ENCODE results near the gene MED15. TPM values are rescaled to one million over a fixed set of nuclear protein-coding genes. Genes with fewer than 3 reads are reported as not detected.
"Not testable (repeated sequence)": the region's sequence is repeated elsewhere in the genome, so short reads cannot be mapped to it uniquely, and the experiment has no call there.

The MED15 gene
- total RNA-seq, 2 experiments from 2014 or later: 227 to 233 TPM

DNA sequence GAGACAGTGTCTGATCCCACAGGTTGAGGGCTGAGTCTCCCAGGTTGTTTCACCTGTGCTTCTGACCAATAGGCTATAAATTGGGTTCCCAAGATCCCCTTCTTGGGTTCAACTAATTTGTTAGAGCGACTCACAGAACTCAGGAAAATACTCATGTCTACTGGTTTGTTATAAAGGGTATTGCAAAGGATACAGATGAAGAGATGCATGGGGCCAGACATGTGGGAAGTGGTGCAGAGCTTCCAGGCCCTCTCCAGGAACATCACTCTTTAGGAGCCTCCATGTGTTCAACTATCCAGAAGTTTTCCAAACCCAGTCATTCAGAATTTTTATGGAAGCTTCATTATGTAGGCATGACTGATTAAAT is 16.5 kb upstream of the MED15 start:
- no peak for ATAC-seq (ENCODE audit: low read depth)
- Mint-ChIP-seq H3K27me3 (no peaks in the 10 kb centered on the region), H3K27ac (no peak overlapping the region), H3K4me1 (peaks cover 22% of the 10 kb centered on the region), H3K36me3 (peaks cover 9% of the 10 kb centered on the region), H3K9me3 (no peaks in the 10 kb centered on the region), H3K4me3 (no peak overlapping the region)
- POLR2A ChIA-PET: no interaction called here
- no peak for DNase-seq

DNA sequence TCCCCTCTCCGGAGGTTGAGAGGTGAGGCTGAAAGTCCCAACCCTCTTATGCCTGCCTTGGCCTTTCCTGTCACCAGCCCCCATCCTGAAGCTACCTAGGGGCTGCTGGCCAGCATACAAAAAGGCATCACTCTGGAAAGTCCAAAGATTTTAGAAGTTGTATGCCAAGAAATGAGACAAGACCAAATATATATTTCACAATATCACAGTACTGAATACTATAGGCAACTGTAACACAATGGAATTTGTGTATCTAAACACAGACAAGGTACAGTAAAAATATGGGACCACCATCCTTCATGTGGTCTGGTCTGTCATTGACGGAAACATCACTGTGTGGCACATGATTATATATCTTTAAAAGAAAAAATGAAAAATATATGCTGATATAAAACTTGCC is 16.1 kb upstream of the MED15 start:
- peaks cover 6% of the 10 kb centered on the region for H3K36me3 Mint-ChIP-seq
- POLR2A ChIA-PET: no interaction called here
- H3K4me1 Mint-ChIP-seq: peaks cover 26% of the 10 kb centered on the region
- no peak overlapping the region for H3K4me3 Mint-ChIP-seq
- ATAC-seq (ENCODE audit: low read depth) (no peak), DNase-seq (no peak)
- no peak overlapping the region for H3K27ac Mint-ChIP-seq
- no peaks in the 10 kb centered on the region for H3K27me3 Mint-ChIP-seq
- no peaks in the 10 kb centered on the region for H3K9me3 Mint-ChIP-seq

DNA sequence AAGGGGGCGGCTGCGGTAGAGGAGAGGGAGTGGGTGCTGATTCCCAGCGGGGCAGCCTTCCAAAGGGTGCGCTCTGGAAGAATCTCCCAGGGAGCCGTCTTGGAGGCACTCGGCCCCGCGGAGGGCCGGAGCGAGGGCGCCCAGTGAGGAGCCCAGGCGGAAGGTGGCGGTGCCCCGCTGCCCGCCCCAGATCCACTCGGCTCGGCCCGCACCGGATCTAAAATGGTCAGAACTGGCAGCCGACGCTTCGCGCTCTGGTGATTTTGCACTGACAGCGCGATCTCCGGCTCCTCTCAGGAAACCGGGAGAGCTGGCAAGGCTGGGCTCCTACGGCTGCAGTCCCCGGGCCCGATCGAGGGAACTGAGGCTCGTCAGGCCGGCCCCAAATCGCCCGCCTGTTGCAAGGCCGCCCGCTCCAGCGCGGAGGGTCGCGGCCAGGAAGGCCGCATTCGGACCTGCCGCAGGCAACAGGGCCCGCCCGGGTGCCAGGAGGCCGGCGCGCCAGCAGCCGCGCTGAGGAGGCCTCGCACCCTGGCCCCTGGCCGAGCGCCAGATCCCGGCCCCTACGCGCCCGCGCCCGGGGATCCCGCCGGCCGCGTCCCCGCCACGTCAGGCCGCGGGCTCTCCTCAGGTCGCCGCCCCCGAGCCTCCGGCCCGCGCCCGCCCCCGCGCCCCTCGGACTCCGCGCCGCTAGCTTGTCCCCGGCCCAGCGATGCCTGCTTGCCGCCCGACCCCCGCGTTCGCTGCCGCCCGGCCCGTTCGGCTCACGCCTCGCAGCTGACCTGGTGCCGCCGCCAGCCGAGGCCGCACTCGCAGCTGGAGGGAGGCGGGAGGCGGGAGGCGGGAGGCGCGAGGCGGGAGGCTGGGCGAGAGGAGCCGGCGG is 12.2 kb upstream of the MED15 start, which contains the start of gene KLHL22:
TSS of gene KLHL22 (minus strand) at position 818 of the 883 bp plus-strand sequence. CDS start 6,584 bp downstream, outside the sequence.
- no peak for ATAC-seq (ENCODE audit: low read depth)
- peaks cover 5% of the 10 kb centered on the region for H3K36me3 Mint-ChIP-seq

GRCh38 chr22:20495861-20496681 is 11.3 kb upstream of the MED15 start:
- Mint-ChIP-seq H3K4me3 (peak overlapping the region; percentile 98), H3K27me3 (no peaks in the 10 kb centered on the region), H3K9me3 (no peaks in the 10 kb centered on the region), H3K4me1 (peaks cover 19% of the 10 kb centered on the region), H3K27ac (peak overlapping the region; percentile 90), H3K36me3 (peaks cover 7% of the 10 kb centered on the region)
- POLR2A ChIA-PET: interaction anchor here (0.5 to 2.2 kb wide), 6 partner anchors 11 to 94 kb away, joined by 3 to 11 read pairs (median 5); partner anchors contain the start of gene MED15
- DNase-seq: peak; percentile 95
- peak; percentile 99 for ATAC-seq (ENCODE audit: low read depth)

More for the DNA sequence above, 12.2 kb upstream of the MED15 start, which contains the start of gene KLHL22:
- peaks cover 21% of the 10 kb centered on the region for H3K4me1 Mint-ChIP-seq
- H3K27ac Mint-ChIP-seq: peak within 1 kb of the TSS; percentile 90
- DNase-seq: no peak
- no peaks in the 10 kb centered on the region for H3K9me3 Mint-ChIP-seq
- POLR2A ChIA-PET: interaction anchor here (0.5 to 2.2 kb wide), 8 partner anchors 12 to 233 kb away, joined by 3 to 11 read pairs (median 4); partner anchors contain the start of gene MED15
- no peaks in the 10 kb centered on the region for H3K27me3 Mint-ChIP-seq
- H3K4me3 Mint-ChIP-seq: peak within 1 kb of the TSS; percentile 98

- no peak overlapping the region for H3K4me3 Mint-ChIP-seq
- no peak overlapping the region for H3K27ac Mint-ChIP-seq
- POLR2A ChIA-PET: no interaction called here
- peaks cover 5% of the 10 kb centered on the region for H3K36me3 Mint-ChIP-seq
- ATAC-seq (ENCODE audit: low read depth): no peak
- peaks cover 15% of the 10 kb centered on the region for H3K4me1 Mint-ChIP-seq
- DNase-seq: no peak
- no peaks in the 10 kb centered on the region for H3K9me3 Mint-ChIP-seq
- no peaks in the 10 kb centered on the region for H3K27me3 Mint-ChIP-seq
Measured at GRCh38 chr22:20497426-20497825, 10.0 kb upstream of the MED15 start.

DNA sequence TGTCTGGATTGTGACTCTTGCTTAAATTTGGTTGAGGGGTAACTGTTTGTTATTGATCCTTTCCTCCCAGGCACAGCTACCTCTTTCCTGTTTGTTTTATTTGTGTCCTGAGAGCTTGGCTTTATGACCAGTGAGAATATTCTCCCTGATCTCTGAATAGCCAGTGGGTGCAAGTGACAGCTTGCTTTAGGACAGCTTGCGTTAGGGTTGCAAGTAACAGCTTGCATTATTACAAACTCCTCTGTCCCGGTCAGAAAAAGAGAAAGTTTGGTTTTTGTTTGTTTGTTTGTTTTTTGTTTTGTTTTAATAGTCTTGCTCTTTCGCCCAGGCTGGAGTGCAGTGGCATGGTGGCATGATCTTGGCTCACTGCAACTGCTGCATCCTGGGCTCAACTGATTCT is 8.5 kb upstream of the MED15 start:
- Mint-ChIP-seq H3K4me1 (peaks cover 11% of the 10 kb centered on the region), H3K27me3 (no peaks in the 10 kb centered on the region), H3K4me3 (no peak overlapping the region), H3K27ac (no peak overlapping the region), H3K36me3 (peaks cover 2% of the 10 kb centered on the region), H3K9me3 (no peaks in the 10 kb centered on the region)
- ATAC-seq (ENCODE audit: low read depth): no peak
- POLR2A ChIA-PET: interaction anchor here (0.6 kb wide), 1 partner anchor 383 kb away, joined by 4 read pairs; the partner anchor contains the start of gene RANBP1
- no peak for DNase-seq

DNA sequence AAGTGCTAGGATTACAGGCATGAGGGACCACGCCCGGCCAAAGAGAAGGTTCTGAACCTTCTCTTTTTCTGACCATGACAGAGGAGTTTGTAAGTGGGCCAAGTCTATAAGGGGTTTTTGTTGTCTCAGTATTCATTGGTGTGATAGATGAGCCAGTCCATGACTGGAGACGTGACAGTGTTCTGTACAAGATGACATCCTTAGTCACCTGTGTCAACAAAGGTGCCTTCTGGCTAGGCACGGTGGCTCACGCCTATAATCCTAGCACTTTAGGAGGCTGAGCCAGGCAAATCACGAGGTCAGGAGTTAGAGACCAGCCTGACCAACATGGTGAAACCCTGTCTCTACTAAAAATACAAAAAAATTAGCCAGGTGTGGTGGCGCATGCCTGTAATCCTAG is 7.6 kb upstream of the MED15 start:
- H3K4me3 Mint-ChIP-seq: no peak overlapping the region
- no peak for ATAC-seq (ENCODE audit: low read depth)
- no peak for DNase-seq
- H3K27ac Mint-ChIP-seq: no peak overlapping the region
- H3K36me3 Mint-ChIP-seq: peaks cover 2% of the 10 kb centered on the region
- POLR2A ChIA-PET: no interaction called here
- no peaks in the 10 kb centered on the region for H3K27me3 Mint-ChIP-seq
- peaks cover 5% of the 10 kb centered on the region for H3K4me1 Mint-ChIP-seq
- H3K9me3 Mint-ChIP-seq: no peaks in the 10 kb centered on the region

- Mint-ChIP-seq H3K27me3 (no peaks in the 10 kb centered on the region), H3K27ac (no peak overlapping the region), H3K9me3 (no peaks in the 10 kb centered on the region), H3K36me3 (peaks cover 9% of the 10 kb centered on the region), H3K4me3 (no peak overlapping the region), H3K4me1 (peaks cover 12% of the 10 kb centered on the region)
- ATAC-seq (ENCODE audit: low read depth) (no peak), DNase-seq (no peak)
- POLR2A ChIA-PET: no interaction called here
Measured at GRCh38 chr22:20503816-20504215, 3.6 kb upstream of the MED15 start.

- DNase-seq; POLR2A ChIA-PET; H3K9me3 Mint-ChIP-seq; ATAC-seq (ENCODE audit: low read depth); H3K4me3 Mint-ChIP-seq; H3K27me3 Mint-ChIP-seq: not testable (repeated sequence)
- peak overlapping the region; percentile 4 for H3K27ac Mint-ChIP-seq
- peaks cover 15% of the 10 kb centered on the region for H3K36me3 Mint-ChIP-seq
- peaks cover 17% of the 10 kb centered on the region for H3K4me1 Mint-ChIP-seq
Measured at GRCh38 chr22:20504293-20504922, 3.0 kb upstream of the MED15 start.

- DNase-seq (no peak), ATAC-seq (ENCODE audit: low read depth) (no peak)
- Mint-ChIP-seq H3K27me3 (no peaks in the 10 kb centered on the region), H3K27ac (peak overlapping the region; percentile 98), H3K9me3 (no peaks in the 10 kb centered on the region), H3K4me3 (peak overlapping the region; percentile 97), H3K36me3 (peaks cover 19% of the 10 kb centered on the region), H3K4me1 (peaks cover 33% of the 10 kb centered on the region)
- POLR2A ChIA-PET: interaction anchor here (0.7 to 4.5 kb wide), 9 partner anchors 11 to 78 kb away, joined by 3 to 33 read pairs (median 5); partner anchors contain the start of gene KLHL22
Measured at GRCh38 chr22:20506543-20507252, 712 bp upstream of the MED15 start.

DNA sequence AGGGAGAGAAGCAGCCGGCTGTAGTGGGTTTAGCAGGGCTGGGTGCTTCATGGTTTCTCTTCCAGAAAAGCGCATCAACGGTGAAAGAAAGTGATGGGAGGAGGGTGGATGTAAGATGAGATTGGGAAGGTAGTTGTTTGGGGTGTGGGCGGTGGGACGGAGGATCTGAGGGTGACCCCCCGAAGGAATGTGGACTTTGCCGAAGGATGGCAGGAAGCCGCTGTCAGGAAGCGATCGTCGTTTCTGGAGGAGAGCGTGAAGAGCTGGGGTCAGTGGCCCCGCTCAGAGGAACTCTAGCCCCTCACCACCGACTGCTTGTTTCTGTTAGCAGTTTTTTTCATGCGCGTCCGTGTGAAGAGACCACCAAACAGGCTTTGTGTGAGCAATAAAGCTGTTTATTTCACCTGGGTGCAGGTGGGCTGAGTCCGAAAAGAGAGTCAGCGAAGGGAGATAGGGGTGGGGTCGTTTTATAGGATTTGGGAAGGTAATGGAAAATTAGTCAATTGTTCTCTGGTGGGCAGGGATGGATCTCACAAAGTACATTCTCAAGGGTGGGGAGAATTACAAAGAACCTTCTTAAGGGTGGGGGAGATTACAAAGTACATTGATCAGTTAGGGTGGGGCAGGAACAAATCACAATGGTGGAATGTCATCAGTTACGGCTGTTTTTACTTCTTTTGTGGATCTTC is 801 bp downstream of the MED15 start:
- ATAC-seq (ENCODE audit: low read depth): peak; percentile 2
- peaks cover 39% of the 10 kb centered on the region for H3K4me1 Mint-ChIP-seq
- H3K36me3 Mint-ChIP-seq: peaks cover 26% of the 10 kb centered on the region
- not testable (repeated sequence) for H3K9me3 Mint-ChIP-seq, H3K27me3 Mint-ChIP-seq, DNase-seq
- peak overlapping the region; percentile 97 for H3K4me3 Mint-ChIP-seq
- peak overlapping the region; percentile 98 for H3K27ac Mint-ChIP-seq
- POLR2A ChIA-PET: interaction anchor here (0.7 to 4.5 kb wide), 13 partner anchors 10 to 391 kb away, joined by 3 to 33 read pairs (median 5); partner anchors contain the start of gene TRMT2A

DNA sequence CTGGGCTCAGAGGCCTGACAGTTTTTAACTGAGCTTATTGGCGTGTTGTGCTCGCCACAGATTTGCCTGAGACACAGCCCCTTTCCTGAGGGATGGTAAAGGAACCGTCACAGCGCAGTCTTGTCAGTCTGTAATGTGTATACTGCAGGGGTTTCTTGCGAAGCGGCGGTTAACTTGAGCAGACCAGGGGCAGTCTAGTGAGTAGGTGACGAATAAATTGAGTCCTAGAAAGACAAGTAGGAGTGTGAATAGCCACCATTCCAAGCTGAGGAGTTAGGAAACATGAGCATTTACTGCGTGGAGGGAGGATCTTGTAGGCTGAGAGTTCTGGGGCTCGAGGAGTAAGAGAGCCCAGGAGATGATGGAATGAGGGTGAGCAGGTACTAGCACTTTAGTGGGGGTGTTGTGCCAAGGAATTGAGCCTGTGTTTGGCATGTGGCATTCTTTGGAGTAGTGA is 1.4 kb downstream of the MED15 start:
- Mint-ChIP-seq H3K9me3 (no peaks in the 10 kb centered on the region), H3K36me3 (peaks cover 27% of the 10 kb centered on the region), H3K27me3 (no peaks in the 10 kb centered on the region), H3K4me3 (peak overlapping the region; percentile 97), H3K27ac (peak overlapping the region; percentile 98), H3K4me1 (peaks cover 40% of the 10 kb centered on the region)
- no peak for DNase-seq
- ATAC-seq (ENCODE audit: low read depth): no peak
- POLR2A ChIA-PET: interaction anchor here (0.7 to 4.5 kb wide), 10 partner anchors 9 to 392 kb away, joined by 3 to 33 read pairs (median 6); partner anchors contain the start of gene TRMT2A

All from activated naive CD8-positive, alpha-beta T cell treated with anti-CD3 and anti-CD28 coated beads, Interleukin-2, amount 10 ng/mL, durations not matched to agents 7 days and 5 days (primary cell).